Measurements from ENCODE around the gene UXS1. TPM values are rescaled to one million over a fixed set of nuclear protein-coding genes. Genes with fewer than 3 reads are reported as not detected.

The UXS1 gene
- polyA plus RNA-seq, 3 donors, result 72.0 to 80.5 (median 72.5) TPM

- no peak for DNase-seq
These were observed 99.8 kb downstream of the UXS1 start for GRCh38 chr2:106094131-106094841.

- DNase-seq, result no peak
These were observed 103.0 kb downstream of the UXS1 start for GRCh38 chr2:106090916-106091618.

GRCh38 chr2:106089611-106090010 lies 104.5 kb downstream of the UXS1 start:
- DNase-seq, result no peak

- no peak for DNase-seq
These were observed 108.7 kb downstream of the UXS1 start for GRCh38 chr2:106085181-106085940.

DNA sequence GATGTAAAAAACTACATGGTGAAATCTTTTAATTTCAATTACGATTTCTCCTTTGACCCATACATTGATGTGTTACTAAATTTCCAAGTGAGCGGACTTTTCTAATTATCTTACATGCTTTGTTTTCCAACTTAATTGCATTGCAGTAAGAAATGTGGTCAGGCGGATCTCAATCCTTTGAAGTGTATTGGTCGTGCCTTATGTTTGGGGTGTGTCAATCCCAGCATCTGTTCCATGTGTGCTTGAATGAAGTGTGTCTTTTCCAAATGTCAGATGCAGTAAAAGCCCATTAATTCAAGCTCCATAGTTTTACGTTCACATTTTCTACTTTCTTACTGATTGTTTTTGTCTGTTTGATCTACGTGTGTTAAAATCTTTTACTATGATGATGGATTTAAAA lies 113.1 kb downstream of the UXS1 start:
- DNase-seq, result no peak

DNA sequence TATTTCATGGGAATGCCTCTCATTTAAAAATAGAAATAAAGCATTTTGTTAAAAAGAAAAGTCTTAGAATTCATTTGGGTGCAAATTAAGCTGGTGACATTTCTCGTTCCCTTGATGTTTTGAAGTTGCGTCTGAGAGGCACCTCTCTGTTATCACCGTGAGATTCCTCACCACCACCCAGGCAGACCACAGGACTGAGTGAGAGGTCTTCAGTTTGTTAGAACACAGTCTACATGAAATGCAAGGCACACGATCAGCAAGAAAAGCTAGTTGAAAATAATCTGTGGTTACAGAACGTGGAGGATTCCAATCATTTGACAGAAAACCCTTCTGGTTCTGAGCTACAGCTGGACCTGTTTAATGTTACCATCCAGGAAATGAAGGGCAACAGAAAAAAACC lies 116.0 kb downstream of the UXS1 start:
- DNase-seq, result no peak

DNA sequence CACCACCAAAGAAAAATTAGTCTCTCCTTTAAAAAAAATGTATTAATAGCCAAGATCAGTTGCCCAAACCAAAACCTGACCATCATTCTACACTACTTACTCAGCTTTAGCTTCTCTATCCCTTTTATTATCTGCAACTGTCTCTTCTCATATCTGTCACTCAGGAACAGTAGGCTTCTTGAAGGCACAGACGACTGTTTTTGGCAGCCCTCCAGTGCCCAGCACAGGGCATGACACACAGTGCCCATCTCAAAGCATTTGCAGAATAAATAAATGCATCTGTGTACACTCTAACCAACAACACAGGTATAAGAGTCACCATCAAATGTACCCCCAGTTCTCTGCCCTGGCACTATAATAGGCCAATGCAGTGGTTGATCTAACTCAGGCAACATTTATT lies 117.2 kb downstream of the UXS1 start:
- DNase-seq, result no peak

DNA sequence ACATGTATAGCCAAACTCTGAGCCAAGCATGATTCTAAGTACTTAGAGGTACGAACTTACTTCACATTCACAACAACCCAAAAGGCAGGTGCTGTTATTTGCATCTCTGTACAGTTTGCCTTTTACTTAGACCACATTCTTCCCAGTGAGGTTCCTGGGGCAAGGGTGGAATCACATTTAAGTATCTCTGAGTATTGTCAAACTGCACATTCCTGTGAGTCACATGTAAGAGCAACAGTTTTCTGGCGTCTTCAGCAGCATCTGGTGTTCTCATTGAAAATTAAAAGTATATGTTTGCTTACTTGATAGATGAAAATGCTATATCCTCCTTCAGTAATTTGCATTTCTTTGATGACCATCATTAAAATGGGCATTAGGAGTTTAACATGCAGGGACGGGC lies 119.1 kb downstream of the UXS1 start:
- no peak for DNase-seq

GRCh38 chr2:106073678-106074406 lies 120.3 kb downstream of the UXS1 start:
- DNase-seq, result no peak

- DNase-seq, result no peak
These were observed 123.9 kb downstream of the UXS1 start for GRCh38 chr2:106070181-106070580.

- DNase-seq, result no peak
These were observed 125.7 kb downstream of the UXS1 start for GRCh38 chr2:106068451-106068850.

- peak; percentile 47 for DNase-seq
These were observed 127.9 kb downstream of the UXS1 start for GRCh38 chr2:106065983-106066820.

DNA sequence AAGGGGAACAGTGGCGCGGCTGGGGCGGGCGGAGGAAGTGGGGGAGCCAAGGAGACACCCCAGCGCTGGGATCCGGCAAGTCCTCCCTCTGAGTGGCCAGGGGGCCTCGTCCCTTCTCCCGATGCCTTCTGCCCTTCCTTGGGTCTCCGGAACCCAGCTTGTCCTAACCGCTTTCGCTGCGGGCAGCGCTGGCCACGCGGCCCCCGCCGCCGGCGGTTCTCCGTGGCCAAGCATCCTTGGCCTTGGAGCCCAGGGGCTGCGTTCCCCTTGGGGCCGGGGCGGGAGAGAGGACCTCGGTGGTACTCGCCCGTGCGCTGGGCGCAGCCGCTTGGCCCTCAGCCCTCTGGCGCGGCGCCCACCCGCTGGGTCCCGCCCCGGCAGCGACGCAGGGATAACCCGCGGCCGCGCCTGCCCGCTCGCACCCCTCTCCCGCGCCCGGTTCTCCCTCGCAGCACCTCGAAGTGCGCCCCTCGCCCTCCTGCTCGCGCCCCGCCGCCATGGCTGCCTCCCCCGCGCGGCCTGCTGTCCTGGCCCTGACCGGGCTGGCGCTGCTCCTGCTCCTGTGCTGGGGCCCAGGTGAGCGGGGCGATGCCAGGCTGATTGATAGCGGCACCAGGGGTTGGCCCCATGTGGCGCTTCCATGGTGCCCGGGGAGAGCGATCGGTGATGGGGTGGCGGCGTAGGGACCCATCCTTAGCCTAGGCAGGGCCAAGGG lies 128.7 kb downstream of the UXS1 start:
- no peak for DNase-seq

GRCh38 chr2:106063181-106063580 lies 130.9 kb downstream of the UXS1 start:
- no peak for DNase-seq

- no peak for DNase-seq
These were observed 131.5 kb downstream of the UXS1 start for GRCh38 chr2:106062627-106063026.

DNA sequence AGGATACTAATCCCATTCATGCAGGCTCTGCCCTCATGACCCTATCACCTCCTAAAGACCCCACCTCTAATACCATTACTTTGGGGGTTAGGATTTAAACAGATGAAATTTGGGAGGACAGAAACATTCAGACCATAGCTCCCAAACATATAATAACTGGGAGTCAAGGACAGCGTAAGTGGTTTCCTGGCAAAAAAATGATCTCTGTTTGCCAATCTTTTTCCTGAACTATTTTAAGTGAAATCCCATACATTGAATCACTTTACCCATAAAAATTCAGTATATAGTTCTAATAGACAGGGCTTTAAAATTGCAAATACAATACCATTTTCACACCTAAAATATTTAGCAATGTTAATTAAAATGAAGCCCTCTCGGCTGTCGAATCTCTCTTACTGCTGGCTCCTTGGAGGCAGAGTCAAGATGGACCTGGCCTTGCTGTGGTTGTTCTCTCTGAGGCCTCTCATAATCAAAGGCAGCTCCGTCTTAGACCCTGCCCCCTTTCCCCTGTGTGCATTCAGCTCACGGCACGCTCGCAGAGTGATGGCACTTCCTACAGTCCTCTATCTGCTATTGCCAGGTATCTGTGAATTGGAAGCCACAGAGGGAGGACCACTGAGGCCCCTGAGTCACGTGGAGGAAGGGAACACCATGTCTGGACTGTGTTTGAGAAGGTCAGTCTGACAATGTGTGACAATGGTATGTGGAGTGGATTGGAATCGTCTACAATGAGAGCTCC lies 132.3 kb downstream of the UXS1 start:
- DNase-seq, result no peak

- DNase-seq, result no peak
These were observed 134.6 kb downstream of the UXS1 start for GRCh38 chr2:106059416-106060065.

DNA sequence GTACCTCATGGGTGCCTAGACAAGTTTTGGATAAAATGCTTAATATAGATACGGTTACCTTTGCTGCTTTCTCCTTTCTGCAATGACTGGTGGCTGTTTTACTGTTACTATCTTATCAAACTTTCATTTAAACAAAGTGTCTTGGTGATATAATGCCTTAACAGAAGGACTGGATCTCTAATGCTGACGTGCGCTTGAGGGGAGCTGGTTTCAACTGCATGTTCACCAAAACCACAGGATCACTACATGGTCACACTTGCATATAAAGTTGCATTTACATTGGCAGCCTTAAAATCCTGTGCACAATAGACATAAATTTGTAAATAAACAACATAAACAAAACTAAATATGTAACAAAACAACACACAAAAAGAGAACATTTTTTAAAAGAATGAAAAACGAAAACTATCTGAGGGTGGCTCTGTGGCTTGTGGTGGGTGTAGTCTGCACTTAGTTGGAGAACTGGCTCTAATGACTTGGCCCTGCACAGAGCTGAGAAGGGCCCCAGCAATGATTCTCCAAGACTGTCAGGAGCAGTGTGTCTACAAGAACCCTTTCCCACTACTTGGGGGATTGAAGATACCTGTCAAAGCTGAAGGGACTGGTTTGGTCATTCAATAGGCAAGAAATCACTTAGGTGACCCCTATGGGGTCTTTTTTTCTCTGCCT lies 135.5 kb downstream of the UXS1 start:
- DNase-seq, result no peak

GRCh38 chr2:106057206-106057605 lies 136.9 kb downstream of the UXS1 start:
- DNase-seq, result no peak

All from renal pelvis (tissue), 4 donors.